Stimulated activated CD8-positive, alpha-beta memory T cell treated with anti-CD3 and anti-CD28 coated beads, Interleukin-2, amount 100 ng/mL, for 48 hours (primary cell): ENCODE measurements around the gene CTSL.
"Not testable (repeated sequence)": the region's sequence is repeated elsewhere in the genome, so short reads cannot be mapped to it uniquely, and the experiment has no call there.

Source experiments
- DNase-seq, 2 donors: peaks; one replicate each; pipeline ENCODE4 v3.0.0-alpha.2; 2020; ENCODE audit warnings: low read depth in 2 of 2

The CTSL gene

DNA sequence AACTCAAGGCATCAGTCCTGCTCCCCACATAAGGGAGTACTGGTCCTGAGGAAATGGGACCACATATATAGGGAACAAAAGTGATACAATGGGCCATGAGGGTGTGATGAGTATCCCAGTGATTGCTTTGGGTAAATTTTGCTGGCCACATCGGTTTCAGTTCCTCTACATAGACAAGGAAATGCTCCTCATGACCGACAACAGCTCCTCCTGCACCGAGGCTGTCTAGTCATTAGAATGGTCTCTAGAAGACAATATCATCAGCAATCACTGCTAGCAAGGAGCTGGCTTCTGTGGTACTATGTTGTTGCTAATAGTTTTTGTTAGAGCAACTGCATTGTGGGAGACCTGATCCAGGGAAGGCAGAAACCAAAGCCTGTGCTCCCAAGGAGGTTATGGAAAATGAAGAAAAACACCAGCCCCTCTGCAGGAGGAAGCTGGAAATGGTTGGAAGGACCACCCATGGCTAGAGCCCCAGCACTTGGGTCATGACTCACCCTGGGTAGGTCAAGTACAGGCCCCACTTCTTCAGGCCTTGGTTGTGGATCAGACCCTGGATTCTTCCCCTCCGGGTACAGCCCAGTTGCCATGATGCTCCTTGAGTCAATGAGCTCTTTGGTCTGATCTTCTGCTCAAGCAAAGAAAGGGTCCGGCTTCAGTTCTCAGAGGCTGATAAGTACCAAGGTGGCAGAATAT is 3.4 kb upstream of the CTSL start:
- no peak for DNase-seq

DNA sequence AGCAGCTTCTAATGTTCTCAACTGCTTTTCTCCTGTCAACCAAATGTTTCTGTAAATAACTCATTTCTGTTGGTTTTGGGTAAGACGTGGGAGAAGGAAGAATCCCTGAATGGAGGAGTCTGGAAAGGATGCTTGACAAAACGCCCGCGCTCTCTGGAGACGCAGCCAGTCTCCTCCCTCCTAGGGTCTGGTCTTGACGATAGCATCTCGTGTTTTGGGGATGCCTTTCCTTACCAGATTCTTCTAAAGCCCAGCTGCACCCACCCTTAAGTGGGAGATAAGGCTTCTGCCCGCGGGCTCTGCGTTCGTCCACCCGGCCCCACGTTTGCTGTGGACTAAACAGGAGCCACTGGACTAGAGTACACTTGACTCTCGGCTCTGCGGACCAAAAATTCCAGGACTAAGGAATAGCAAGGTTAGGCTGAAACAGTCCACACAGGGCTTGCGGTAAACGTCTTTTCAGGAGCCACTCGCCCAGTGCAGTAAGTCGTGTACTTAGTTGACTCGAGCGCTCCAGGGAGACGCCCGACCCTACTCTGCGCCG is 491 bp upstream of the CTSL start:
- DNase-seq: no peak

DNA sequence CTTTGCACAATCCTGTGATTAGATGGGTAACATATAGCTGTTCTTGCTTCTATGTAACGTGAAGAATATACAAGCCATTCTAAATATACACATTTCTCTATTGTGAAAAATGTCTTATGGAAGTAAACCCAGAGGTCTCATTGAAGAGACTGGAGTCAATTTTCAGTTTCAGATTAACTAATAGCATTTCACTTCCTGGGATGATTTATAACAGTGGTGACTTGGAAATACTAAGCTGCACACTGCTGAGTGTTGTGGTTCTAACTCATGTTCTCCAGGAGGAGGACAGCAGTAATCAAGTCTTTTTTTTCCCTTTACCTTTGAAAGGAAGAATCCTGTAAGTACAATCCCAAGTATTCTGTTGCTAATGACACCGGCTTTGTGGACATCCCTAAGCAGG is 3.3 kb downstream of the CTSL start:
- DNase-seq: no peak

DNA sequence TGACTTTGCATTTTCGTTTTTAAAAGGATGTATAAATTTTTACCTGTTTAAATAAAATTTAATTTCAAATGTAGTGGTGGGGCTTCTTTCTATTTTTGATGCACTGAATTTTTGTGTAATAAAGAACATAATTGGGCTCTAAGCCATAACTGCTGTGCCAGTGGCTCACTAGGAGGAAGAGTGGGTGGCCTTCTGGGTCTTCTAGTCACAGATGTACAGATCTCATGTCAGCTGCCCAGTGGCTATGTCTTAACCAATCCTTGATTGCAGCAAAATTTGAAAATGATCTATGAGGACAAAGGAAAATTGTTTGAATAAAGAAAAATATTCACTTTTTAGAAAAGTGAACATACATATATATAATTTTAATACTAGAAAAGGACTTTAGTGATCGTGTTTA is 5.4 kb downstream of the CTSL start:
- no peak for DNase-seq

DNA sequence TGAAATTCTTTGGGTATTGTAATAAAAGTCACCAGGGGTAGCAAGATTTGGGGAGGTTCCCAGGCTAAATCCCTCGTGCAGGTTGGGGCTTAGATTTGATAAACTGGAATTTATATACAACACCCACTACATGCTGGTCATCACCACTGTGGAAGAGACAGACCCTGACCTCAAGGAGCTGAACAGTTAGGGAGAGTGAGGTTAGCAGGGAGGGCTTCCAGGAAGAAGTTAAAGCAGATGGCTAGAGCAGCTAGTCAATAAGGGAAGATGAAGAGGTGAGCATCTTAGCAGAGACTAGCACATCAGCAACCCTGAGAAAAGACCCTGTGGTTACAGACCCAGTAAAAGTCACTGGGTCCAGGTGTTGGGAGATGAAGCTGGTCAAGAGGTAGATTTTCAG is 6.4 kb downstream of the CTSL start:
- no peak for DNase-seq

DNA sequence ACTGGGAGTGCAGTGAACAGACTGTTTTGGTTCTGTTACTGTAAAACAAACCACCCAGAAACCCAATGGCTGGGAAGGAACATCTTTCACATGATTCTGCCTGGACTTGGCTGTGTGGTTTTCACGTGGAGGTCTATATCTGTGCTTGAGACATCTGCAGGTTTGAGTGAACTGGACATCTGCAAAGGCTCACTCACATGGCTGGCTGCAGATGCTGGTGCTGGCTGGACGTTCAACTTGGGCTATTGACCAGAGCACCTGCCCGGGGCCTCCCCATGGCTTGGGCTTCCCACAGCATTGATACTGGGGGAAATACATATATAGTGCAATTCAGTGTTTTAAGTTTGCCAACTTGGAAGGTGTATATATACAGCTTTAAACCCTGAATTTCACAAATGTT is 6.8 kb downstream of the CTSL start:
- DNase-seq: no peak

DNA sequence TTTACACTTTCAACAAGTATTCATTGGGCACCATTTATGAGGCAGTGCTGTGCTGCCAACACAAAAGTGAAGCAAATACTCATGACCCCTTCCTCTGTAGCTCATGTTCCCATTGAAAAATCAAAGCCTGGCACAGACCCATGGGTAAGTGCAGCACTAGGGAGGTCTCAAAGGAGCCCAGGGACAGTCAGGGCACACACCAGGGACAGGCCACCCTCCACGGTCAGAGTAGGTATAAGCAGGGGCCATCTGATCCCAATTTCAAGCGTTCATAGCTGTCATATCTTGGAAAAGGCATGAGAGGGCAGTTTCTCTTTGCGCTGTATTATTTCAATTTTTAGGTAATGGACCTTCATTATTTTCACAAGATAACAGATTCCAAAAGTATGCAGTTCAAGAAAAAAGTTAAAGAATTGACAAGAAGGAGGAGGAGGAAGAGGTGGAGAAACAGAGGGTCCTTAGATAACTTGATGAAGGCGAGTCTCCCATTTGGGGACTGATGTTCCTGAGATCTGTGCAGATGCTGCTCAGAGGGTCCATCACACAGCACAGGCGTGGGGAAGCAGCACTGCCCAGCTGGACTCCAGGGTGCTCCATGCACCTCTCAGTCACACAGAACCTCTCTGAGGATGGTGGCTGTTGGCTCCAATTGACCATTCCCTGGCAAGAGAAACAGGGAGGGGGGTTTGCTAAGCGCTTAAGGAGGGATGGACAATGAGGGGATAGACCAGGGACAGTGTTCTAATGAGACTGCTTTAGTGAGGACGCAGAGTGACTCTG is 7.5 kb downstream of the CTSL start:
- no peak for DNase-seq

DNA sequence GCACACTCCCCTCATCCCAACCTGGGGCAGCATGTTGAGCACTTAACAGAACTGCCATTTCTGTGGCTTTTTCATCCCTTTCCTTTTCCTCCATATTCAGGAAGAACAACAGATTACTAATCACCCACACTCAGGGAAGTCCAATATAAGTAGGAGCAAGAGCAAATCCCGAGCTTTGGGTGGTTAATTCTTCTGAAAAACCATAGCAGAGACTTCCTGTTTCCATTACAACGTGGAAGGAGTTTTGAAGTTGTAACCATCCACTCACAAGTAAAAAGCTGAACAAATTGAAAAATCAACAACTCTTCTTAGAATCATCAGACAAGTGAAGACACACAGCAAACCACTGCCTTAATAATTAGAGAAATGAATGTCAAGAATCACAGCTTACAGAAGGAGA is 8.2 kb downstream of the CTSL start:
- no peak for DNase-seq

DNA sequence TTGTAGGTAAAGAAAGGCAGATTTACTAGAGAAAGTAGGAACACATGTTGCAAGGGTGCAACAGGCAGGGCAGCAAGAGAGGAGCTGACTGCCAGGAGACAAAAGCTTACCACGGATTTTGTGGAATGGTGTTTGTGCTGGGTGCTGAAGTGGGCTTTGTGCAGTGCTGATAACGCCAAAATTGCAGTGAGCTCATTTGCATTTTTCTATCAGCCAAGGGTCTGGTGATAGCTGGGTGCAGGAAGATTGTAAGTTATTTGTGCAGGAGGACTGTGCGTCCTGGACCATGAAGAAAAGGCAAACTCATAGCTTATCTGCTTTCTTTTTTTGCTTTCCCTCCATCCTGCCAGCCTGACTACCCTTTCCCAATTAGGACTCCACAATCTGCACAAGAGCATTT is 13.6 kb downstream of the CTSL start:
- DNase-seq: no peak

DNA sequence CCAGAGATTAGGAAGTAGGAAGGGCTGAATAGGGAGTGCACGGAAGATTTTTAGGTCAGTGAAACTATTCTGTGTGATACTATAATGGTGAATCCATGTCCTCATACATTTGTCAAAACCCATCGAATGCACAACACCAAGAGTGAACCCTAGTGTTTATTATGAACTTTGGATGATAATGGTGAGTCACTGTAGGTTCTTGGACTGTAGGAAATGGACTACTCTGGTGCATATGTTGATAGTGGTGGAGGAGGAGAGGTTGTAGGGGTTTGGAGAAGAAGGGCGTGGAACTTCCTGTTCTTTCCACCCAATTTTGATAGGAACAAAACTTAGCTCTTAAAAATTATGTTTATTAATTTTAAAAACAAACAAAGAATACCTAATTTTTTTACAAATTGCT is 14.3 kb downstream of the CTSL start:
- DNase-seq: no peak

DNA sequence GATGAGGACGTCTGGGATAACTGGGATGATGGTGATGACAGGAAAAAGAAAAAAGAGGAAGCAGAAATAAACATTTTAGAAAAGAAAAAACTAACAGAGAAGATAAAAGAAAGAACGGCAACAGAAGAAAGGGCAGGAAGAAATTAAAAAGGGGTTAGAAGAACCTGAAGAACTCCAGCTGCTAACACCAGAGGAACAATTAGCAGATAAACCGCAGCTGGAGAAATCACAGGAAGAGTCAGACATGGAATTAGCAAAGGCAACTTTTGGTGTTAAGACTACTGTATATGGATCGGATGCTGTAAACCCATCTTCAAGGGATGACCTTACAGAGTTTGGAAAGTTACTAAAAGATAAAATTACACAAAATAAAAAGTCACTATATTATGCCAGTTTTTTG is 15.4 kb downstream of the CTSL start:
- DNase-seq: no peak

DNA sequence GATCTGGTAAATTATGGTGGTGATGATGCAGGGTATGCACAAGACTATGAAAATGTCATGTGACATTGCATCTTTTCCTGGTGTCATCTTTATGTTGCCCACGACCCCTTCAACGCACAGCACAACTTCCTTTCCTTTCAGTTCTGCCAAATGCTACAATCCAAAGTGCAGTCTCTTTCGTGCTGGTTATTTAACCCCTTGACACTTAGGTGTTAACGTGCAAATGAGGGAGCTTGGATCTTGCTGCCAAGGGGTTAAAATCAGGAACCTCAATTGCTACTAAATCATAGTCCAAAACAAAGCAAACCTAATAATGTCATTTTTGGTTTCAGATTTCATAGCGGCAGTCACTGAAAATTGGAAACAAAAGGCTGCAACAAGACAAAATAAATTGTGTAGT is 16.0 kb downstream of the CTSL start:
- no peak for DNase-seq

DNA sequence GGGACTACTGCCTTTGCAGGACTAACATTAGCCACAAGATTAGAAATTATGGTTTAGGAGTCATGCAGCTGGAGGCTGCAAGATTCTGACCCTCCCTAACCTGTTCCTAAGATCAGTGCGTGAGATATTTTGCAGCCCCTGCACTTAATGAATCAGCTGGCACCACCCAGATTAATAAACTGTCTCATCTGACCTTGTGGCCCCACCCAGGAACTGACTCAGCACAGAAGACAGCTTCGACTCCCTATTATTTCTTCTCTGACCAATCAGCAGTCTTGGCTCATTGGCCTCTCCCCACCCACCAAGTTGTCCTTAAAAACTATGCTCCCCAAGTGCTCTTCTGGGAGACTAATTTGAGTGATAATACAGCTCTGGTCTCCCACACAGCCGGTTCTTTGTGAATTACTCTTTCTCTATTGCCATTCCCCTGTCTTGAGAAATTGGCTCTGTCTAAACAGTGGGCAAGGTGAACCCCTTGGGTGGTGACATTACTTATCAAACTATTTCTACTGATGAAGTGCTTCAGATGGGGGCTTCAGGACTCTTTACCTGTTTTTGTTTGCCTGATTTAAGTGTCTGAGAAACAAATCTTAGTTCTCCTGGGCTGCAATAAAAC is 17.0 kb downstream of the CTSL start:
- DNase-seq: no peak

DNA sequence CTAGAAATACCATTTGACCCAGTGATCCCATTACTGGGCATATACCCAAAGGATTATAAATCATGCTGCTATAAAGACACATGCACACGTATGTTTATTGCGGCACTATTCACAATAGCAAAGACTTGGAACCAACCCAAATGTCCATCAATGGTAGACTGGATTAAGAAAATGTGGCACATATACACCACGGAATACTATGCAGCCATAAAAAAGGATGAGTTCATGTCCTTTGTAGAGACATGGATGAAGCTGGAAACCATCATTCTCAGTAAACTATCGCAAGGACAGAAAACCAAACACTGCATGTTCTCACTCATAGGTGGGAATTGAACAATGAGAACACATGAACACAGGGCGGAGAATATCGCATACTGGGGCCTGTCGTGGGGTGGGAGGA is 18.3 kb downstream of the CTSL start:
- not testable (repeated sequence) for DNase-seq

DNA sequence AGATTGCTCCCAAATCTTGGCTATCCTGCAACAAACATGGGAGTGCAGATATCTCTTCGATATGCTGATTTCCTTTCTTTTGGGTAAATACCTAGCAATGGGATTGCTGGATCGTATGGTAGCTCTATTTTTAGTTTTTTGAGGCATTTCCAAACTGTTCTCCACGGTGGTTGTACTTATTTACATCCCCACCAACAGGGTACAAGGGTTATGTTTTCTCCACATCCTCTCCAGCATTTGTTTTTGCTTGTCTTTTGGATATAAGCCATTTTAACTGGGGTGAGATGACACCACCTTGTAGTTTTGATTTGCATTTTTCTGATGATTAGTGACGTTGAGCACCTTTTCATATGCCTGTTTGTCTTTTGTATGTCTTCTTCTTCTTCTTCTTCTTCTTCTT is 20.3 kb downstream of the CTSL start:
- no peak for DNase-seq

DNA sequence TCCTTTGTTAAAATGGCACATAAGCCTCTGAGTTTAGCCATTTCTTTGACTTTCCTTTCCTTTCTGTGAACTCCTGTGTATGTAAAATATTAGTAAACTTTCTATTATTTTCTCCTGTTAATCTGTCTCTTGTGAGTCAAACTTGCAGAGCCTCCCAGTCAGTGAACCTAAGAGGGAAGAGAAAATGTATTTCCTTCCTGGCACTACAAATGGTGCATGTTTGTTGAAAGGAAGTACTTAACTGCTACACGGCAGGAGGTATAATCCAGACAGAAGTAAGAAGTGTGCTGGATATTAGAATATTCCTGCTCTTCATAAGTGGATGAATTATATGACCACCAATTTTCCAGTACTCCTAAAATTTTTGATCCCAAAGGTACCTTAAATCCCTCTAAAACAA is 23.0 kb downstream of the CTSL start:
- DNase-seq: no peak

DNA sequence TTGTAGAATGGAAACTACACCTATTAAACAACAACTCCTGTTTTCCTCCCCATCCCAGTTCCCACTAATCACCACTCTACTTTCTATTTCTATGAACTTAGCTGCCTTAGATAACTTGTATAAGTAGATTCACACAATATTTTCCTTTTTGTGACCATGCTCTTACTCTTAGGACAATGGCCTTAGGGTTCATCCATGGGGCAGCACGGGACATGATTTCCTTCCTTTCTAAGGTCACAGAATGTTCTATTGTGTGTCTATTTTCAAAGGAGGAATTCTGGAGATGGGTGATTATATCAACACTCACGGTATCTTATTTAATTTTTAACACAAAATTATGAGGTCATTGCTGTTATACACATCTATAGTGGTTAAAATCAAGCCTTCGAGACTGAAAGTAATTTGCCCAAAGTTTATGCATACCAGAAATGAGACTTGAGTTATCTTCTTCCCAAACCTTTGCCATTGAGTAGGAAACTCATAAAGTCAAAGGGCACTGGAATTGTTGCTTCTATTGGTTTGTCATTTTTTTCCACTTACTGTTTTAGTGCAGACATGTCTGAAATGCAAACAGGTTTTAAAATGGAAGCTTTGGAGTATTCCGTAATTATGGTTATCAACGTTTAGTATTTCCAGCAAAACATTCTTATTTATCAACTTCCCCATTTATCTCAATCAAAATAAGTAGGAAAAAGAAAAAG is 23.6 kb downstream of the CTSL start:
- DNase-seq: no peak

DNA sequence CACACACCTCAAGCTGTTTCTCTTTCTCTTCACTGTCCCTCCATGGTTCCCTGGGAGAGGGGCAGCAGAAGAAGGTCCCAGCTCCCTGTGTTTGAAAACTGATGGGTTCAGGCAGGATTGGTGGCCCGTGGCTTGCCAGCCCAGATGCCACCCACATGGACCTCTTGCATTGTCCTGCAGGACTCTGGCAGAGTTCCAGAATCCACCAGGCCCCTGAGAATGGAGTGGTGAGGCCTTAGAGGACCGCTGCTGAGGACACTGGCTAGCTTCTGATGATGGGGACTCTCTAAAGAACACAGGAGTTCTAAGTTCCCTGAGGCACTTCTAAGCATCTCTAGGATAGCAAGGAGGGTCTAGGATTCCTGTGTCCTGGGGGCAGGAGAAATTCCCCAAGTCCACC is 24.8 kb downstream of the CTSL start:
- no peak for DNase-seq

DNA sequence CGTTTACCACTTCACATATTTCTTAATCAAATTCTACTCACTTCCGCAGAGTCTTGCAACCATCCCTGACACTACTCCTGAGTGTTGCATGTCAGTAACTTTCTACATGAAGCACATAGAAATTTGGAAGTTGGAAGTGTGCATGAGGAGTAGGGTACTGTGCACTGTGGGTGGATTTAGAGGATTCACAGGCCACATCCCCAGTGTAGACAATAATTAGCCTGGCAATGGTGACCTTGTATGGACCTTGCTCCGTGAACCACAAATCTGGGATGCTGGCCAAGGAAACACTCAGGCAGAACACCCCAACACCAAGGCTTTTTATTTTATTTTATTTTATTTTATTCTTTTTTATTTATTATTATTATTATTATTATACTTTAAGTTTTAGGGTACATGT is 25.5 kb downstream of the CTSL start:
- DNase-seq: no peak

DNA sequence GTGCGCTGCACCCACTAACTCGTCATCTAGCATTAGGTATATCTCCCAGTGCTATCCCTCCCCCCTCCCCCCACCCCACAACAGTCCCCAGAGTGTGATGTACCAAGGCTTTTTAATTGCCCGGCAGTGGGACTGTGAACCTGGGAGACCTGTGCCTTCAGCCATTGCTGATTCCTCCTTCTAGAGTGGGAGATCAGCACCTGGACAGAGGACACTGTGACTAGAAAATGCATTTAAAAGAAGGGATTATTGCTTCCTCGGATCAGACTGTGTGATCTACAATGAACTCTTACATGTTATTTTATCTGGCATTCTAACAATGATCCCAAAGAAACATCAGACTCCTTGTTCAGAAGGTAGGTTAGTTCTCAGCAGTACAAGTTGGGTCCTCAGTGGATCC is 25.9 kb downstream of the CTSL start:
- no peak for DNase-seq

DNA sequence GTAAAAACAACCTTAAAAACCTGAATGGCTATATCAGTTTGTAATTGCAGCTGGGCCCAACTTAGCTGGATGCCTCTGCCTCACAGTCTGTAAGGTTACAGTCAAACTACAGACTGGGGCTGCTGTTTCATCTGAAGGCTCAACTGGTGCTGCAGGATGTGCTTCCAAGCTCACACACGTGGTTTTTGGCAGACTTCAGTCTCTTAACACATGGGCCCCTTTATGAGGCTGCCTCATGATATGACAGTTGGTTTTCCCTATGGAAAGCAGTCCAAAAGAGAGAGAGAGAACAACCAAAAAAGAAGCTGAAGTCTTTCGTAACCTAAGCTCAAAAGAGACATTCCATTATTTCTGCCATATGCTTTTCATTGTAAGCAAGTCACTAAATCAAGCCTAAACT is 27.4 kb downstream of the CTSL start:
- no peak for DNase-seq

DNA sequence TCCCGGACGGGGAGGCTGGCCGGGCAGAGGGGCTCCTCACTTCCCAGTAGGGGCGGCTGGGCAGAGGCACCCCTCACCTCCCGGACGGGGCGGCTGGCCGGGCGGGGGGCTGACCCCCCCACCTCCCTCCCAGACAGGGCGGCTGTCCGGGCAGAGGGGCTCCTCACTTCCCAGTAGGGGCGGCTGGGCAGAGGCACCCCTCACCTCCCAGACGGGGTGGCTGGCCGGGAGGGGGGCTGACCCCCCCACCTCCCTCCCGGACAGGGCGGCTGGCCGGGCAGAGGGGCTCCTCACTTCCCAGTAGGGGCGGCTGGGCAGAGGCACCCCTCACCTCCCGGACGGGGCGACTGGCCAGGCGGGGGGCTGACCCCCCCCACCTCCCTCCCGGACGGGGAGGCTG is 32.4 kb downstream of the CTSL start:
- not testable (repeated sequence) for DNase-seq
